ENCODE data around the gene CBFA2T2.
"Not testable (repeated sequence)": the region's sequence is repeated elsewhere in the genome, so short reads cannot be mapped to it uniquely, and the experiment has no call there.

CBFA2T2 gene

GRCh38 chr20:33490023-33490933 lies at the start of gene CBFA2T2:
CBFA2T2 (plus strand) TSS chr20:33490096; CDS start chr20:33490268, 172 bp downstream.
- Mint-ChIP-seq H3K36me3 (no peaks in the 10 kb centered on the region), H3K4me1 (ENCODE audit: low read depth) (peaks cover 21% of the 10 kb centered on the region), H3K27ac (peak within 1 kb of the TSS; percentile 87), H3K27me3 (no peaks in the 10 kb centered on the region), H3K9me3 (ENCODE audit: low read depth) (no peaks in the 10 kb centered on the region), H3K4me3 (peak within 1 kb of the TSS; percentile 90)

GRCh38 chr20:33440562-33440961 lies 49.3 kb upstream of the CBFA2T2 start:
- H3K36me3 Mint-ChIP-seq; H3K27ac Mint-ChIP-seq; H3K9me3 Mint-ChIP-seq (ENCODE audit: low read depth); H3K27me3 Mint-ChIP-seq; H3K4me3 Mint-ChIP-seq: not testable (repeated sequence)
- peaks cover 14% of the 10 kb centered on the region for H3K4me1 Mint-ChIP-seq (ENCODE audit: low read depth)

- Mint-ChIP-seq H3K4me3 (peak overlapping the region; percentile 77), H3K27ac (no peak overlapping the region), H3K36me3 (no peaks in the 10 kb centered on the region), H3K4me1 (ENCODE audit: low read depth) (peaks cover 14% of the 10 kb centered on the region), H3K27me3 (no peaks in the 10 kb centered on the region), H3K9me3 (ENCODE audit: low read depth) (no peaks in the 10 kb centered on the region)
These were observed 48.5 kb upstream of the CBFA2T2 start for GRCh38 chr20:33441142-33441955.

GRCh38 chr20:33442136-33443005 lies 47.5 kb upstream of the CBFA2T2 start:
- no peaks in the 10 kb centered on the region for H3K27me3 Mint-ChIP-seq
- H3K36me3 Mint-ChIP-seq: no peaks in the 10 kb centered on the region
- H3K27ac Mint-ChIP-seq: no peak overlapping the region
- peak overlapping the region; percentile 77 for H3K4me3 Mint-ChIP-seq
- H3K4me1 Mint-ChIP-seq (ENCODE audit: low read depth): peaks cover 14% of the 10 kb centered on the region
- H3K9me3 Mint-ChIP-seq (ENCODE audit: low read depth): no peaks in the 10 kb centered on the region

- no peaks in the 10 kb centered on the region for H3K36me3 Mint-ChIP-seq
- no peak overlapping the region for H3K27ac Mint-ChIP-seq
- peak overlapping the region; percentile 77 for H3K4me3 Mint-ChIP-seq
- peaks cover 14% of the 10 kb centered on the region for H3K4me1 Mint-ChIP-seq (ENCODE audit: low read depth)
- H3K9me3 Mint-ChIP-seq (ENCODE audit: low read depth): no peaks in the 10 kb centered on the region
- no peaks in the 10 kb centered on the region for H3K27me3 Mint-ChIP-seq
These were observed 46.8 kb upstream of the CBFA2T2 start for GRCh38 chr20:33443006-33443511.

GRCh38 chr20:33443512-33444239 lies 46.2 kb upstream of the CBFA2T2 start, which contains the start of gene SNTA1:
SNTA1 (minus strand) TSS chr20:33443763; CDS start chr20:33443620, 143 bp downstream.
- Mint-ChIP-seq H3K36me3 (no peaks in the 10 kb centered on the region), H3K9me3 (ENCODE audit: low read depth) (no peaks in the 10 kb centered on the region), H3K4me1 (ENCODE audit: low read depth) (peaks cover 14% of the 10 kb centered on the region), H3K27me3 (no peaks in the 10 kb centered on the region), H3K4me3 (peak within 1 kb of the TSS; percentile 89), H3K27ac (peak within 1 kb of the TSS; percentile 78)

GRCh38 chr20:33444797-33445560 lies 44.9 kb upstream of the CBFA2T2 start:
- Mint-ChIP-seq H3K27ac (peak overlapping the region; percentile 78), H3K4me1 (ENCODE audit: low read depth) (peaks cover 14% of the 10 kb centered on the region), H3K27me3 (no peaks in the 10 kb centered on the region), H3K4me3 (peak overlapping the region; percentile 89), H3K9me3 (ENCODE audit: low read depth) (no peaks in the 10 kb centered on the region), H3K36me3 (no peaks in the 10 kb centered on the region)

- no peaks in the 10 kb centered on the region for H3K9me3 Mint-ChIP-seq (ENCODE audit: low read depth)
- no peaks in the 10 kb centered on the region for H3K36me3 Mint-ChIP-seq
- peaks cover 14% of the 10 kb centered on the region for H3K4me1 Mint-ChIP-seq (ENCODE audit: low read depth)
- no peaks in the 10 kb centered on the region for H3K27me3 Mint-ChIP-seq
- no peak overlapping the region for H3K27ac Mint-ChIP-seq
- H3K4me3 Mint-ChIP-seq: no peak overlapping the region
These were observed 43.8 kb upstream of the CBFA2T2 start for GRCh38 chr20:33445881-33446625.

- H3K27me3 Mint-ChIP-seq: no peaks in the 10 kb centered on the region
- no peak overlapping the region for H3K4me3 Mint-ChIP-seq
- H3K4me1 Mint-ChIP-seq (ENCODE audit: low read depth): no peaks in the 10 kb centered on the region
- H3K9me3 Mint-ChIP-seq (ENCODE audit: low read depth): no peaks in the 10 kb centered on the region
- H3K27ac Mint-ChIP-seq: no peak overlapping the region
- no peaks in the 10 kb centered on the region for H3K36me3 Mint-ChIP-seq
These were observed 39.0 kb upstream of the CBFA2T2 start for GRCh38 chr20:33450867-33451266.

GRCh38 chr20:33456916-33457642 lies 32.8 kb upstream of the CBFA2T2 start:
- H3K4me1 Mint-ChIP-seq (ENCODE audit: low read depth); H3K27ac Mint-ChIP-seq; H3K4me3 Mint-ChIP-seq; H3K27me3 Mint-ChIP-seq; H3K9me3 Mint-ChIP-seq (ENCODE audit: low read depth); H3K36me3 Mint-ChIP-seq: not testable (repeated sequence)

GRCh38 chr20:33459599-33459998 lies 30.3 kb upstream of the CBFA2T2 start:
- no peaks in the 10 kb centered on the region for H3K4me1 Mint-ChIP-seq (ENCODE audit: low read depth)
- no peaks in the 10 kb centered on the region for H3K27me3 Mint-ChIP-seq
- no peak overlapping the region for H3K4me3 Mint-ChIP-seq
- no peaks in the 10 kb centered on the region for H3K9me3 Mint-ChIP-seq (ENCODE audit: low read depth)
- H3K36me3 Mint-ChIP-seq: no peaks in the 10 kb centered on the region
- no peak overlapping the region for H3K27ac Mint-ChIP-seq

- no peaks in the 10 kb centered on the region for H3K4me1 Mint-ChIP-seq (ENCODE audit: low read depth)
- H3K27ac Mint-ChIP-seq: no peak overlapping the region
- H3K9me3 Mint-ChIP-seq (ENCODE audit: low read depth): no peaks in the 10 kb centered on the region
- no peaks in the 10 kb centered on the region for H3K36me3 Mint-ChIP-seq
- H3K4me3 Mint-ChIP-seq: no peak overlapping the region
- no peaks in the 10 kb centered on the region for H3K27me3 Mint-ChIP-seq
These were observed 29.2 kb upstream of the CBFA2T2 start for GRCh38 chr20:33460711-33461110.
